ENCODE measurements around the gene ZNF648. TPM values are rescaled to one million over a fixed set of nuclear protein-coding genes. Genes with fewer than 3 reads are reported as not detected.

Gene ZNF648
- total RNA-seq, 1 experiment from 2014 or later, result not detected

DNA sequence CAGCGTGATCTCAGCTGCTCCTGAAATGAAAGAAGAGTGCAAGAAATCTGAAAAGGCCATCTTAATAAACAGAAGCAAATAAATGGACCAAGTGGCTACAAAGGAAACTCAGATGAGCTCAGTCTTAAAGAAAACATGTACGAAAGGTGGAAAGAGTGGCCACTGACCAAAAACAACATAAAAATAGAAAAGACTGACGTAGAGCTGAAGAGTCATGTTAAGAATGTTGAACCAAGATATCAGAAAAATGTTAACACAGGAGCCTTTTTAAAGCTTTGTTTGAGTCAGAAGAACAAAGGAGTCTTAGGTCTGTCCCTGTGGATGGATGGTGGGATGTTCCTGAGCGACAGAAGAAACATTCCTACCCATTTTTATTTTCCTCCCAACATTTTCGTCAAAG lies 30.8 kb upstream of the ZNF648 start:
- DNase-seq (ENCODE audit: low spot score), result no peak
- Histone ChIP-seq H3K27me3 (replicated peaks; ENCODE audit: insufficient read depth, low read depth, low read length, poor library complexity) (no peaks in the 10 kb centered on the region), H3K9me3 (ENCODE audit: low read depth, low read length, poor library complexity, severe bottlenecking) (no peaks in the 10 kb centered on the region), H3K27ac (ENCODE audit: low read depth, low read length, poor library complexity, severe bottlenecking) (no peak overlapping the region), H3K4me3 (ENCODE audit: low read depth, low read length, poor library complexity, severe bottlenecking) (no peak overlapping the region), H3K4me1 (ENCODE audit: insufficient read depth, low read length, poor library complexity, severe bottlenecking) (no peaks in the 10 kb centered on the region), H3K36me3 (ENCODE audit: insufficient read depth, low read length, poor library complexity, severe bottlenecking) (no peaks in the 10 kb centered on the region)
- intact Hi-C loops (cut with micrococcal nuclease; ENCODE audit: unreplicated experiment), result no loop called here
- CTCF ChIA-PET, result no interaction called here
- no TSS peak for BruUV-seq (replicated peaks)
- TF ChIP-seq EZH2 (IDR thresholded peaks at IDR 0.05; ENCODE audit: borderline replicate concordance, low read depth, low read length, poor library complexity, severe bottlenecking), result no peak
- TF ChIP-seq, protein P1, sequence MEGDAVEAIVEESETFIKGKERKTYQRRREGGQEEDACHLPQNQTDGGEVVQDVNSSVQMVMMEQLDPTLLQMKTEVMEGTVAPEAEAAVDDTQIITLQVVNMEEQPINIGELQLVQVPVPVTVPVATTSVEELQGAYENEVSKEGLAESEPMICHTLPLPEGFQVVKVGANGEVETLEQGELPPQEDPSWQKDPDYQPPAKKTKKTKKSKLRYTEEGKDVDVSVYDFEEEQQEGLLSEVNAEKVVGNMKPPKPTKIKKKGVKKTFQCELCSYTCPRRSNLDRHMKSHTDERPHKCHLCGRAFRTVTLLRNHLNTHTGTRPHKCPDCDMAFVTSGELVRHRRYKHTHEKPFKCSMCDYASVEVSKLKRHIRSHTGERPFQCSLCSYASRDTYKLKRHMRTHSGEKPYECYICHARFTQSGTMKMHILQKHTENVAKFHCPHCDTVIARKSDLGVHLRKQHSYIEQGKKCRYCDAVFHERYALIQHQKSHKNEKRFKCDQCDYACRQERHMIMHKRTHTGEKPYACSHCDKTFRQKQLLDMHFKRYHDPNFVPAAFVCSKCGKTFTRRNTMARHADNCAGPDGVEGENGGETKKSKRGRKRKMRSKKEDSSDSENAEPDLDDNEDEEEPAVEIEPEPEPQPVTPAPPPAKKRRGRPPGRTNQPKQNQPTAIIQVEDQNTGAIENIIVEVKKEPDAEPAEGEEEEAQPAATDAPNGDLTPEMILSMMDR (conservative IDR thresholded peaks at IDR 0.05; ENCODE audit: low read depth, low read length), result no peak
- POLR2A ChIA-PET (ENCODE audit: low non-redundant PET), result no interaction called here

DNA sequence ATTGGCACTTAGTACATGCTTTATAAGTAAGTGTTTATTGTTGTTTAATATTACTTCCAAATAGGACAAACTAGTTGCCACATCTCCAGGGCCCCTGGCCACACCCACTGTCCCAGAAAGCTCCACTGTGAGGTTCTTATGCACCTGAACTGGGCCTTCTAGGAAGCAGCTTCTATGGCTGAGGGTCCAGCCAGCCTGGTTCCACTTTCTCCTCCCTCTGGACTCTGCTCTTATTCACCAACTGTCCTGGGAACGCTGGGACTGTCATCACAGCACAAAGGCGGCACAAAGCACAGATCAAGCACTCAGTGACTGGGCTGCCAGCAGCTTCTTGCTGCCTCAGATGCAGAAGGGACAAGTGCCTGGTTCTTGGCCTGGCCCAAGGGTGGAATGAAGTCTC lies 29.6 kb upstream of the ZNF648 start:
- intact Hi-C loops (cut with micrococcal nuclease; ENCODE audit: unreplicated experiment), result no loop called here
- H3K4me3 ChIP-seq (ENCODE audit: low read depth, low read length, poor library complexity, severe bottlenecking), result no peak overlapping the region
- ChIA-PET POLR2A (ENCODE audit: low non-redundant PET) (no interaction called here), CTCF (no interaction called here)
- H3K27me3 ChIP-seq (replicated peaks; ENCODE audit: insufficient read depth, low read depth, low read length, poor library complexity), result no peaks in the 10 kb centered on the region
- no peak overlapping the region for H3K27ac ChIP-seq (ENCODE audit: low read depth, low read length, poor library complexity, severe bottlenecking)
- H3K4me1 ChIP-seq (ENCODE audit: insufficient read depth, low read length, poor library complexity, severe bottlenecking), result no peaks in the 10 kb centered on the region
- no TSS peak for BruUV-seq (replicated peaks)
- H3K9me3 ChIP-seq (ENCODE audit: low read depth, low read length, poor library complexity, severe bottlenecking), result no peaks in the 10 kb centered on the region
- no peak for DNase-seq (ENCODE audit: low spot score)
- no peak for TF ChIP-seq EZH2 (IDR thresholded peaks at IDR 0.05; ENCODE audit: borderline replicate concordance, low read depth, low read length, poor library complexity, severe bottlenecking)
- TF ChIP-seq, protein P1 (conservative IDR thresholded peaks at IDR 0.05; ENCODE audit: low read depth, low read length), result no peak
- no peaks in the 10 kb centered on the region for H3K36me3 ChIP-seq (ENCODE audit: insufficient read depth, low read length, poor library complexity, severe bottlenecking)

- TF ChIP-seq, protein P1 (conservative IDR thresholded peaks at IDR 0.05; ENCODE audit: low read depth, low read length), result no peak
- TF ChIP-seq EZH2 (IDR thresholded peaks at IDR 0.05; ENCODE audit: borderline replicate concordance, low read depth, low read length, poor library complexity, severe bottlenecking), result no peak
- intact Hi-C loops (cut with micrococcal nuclease; ENCODE audit: unreplicated experiment), result loop anchor here (5.0 kb wide), 1 partner anchor 694 kb away; no protein-coding TSS in a partner anchor
- H3K27ac ChIP-seq (ENCODE audit: low read depth, low read length, poor library complexity, severe bottlenecking), result no peak overlapping the region
- BruUV-seq (replicated peaks), result no TSS peak
- no peak overlapping the region for H3K4me3 ChIP-seq (ENCODE audit: low read depth, low read length, poor library complexity, severe bottlenecking)
- no peaks in the 10 kb centered on the region for H3K4me1 ChIP-seq (ENCODE audit: insufficient read depth, low read length, poor library complexity, severe bottlenecking)
- DNase-seq (ENCODE audit: low spot score), result no peak
- H3K27me3 ChIP-seq (replicated peaks; ENCODE audit: insufficient read depth, low read depth, low read length, poor library complexity), result no peaks in the 10 kb centered on the region
- no peaks in the 10 kb centered on the region for H3K9me3 ChIP-seq (ENCODE audit: low read depth, low read length, poor library complexity, severe bottlenecking)
- ChIA-PET POLR2A (ENCODE audit: low non-redundant PET) (no interaction called here), CTCF (interaction anchor here (0.6 kb wide), 1 partner anchor 508 kb away, joined by 3 read pairs; no protein-coding TSS in a partner anchor)
- H3K36me3 ChIP-seq (ENCODE audit: insufficient read depth, low read length, poor library complexity, severe bottlenecking), result no peaks in the 10 kb centered on the region
These were observed 26.3 kb upstream of the ZNF648 start for GRCh38 chr1:182087719-182088350.

Measured in A673 (cell line).